ENCODE measurements around the gene PIEZO1.
A peak's percentile ranks its signal among the peaks of the same experiment; 100 is the strongest.

PIEZO1 gene

DNA sequence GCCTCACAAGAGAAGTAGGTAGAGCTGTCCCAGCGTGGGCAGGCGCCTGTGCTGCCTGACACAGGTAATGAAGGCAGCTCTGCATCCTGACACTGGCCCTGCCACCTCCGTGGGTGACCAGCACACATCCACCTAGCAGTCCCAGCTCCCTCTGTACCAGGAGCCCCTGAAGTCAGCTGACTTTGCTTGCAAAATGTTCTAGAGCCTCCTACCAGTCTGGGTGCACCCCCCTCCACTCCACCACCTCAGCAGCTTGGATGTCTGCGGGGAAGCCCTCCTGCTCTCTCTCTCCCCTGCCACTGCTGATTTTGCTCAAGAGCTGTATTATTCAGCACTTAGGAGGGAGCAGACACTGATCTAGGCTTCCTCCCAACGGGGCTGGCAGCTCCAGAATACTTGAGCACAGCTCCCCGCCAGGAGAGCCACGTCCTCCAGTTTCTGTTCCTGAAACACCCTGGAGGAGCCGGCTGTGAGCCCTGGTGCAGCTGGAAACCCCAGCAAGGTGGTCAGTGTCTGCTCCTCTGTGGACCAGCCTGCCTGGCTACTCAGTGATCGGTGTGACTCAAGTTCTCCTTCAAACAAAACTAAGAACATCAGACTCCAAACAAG is 79.8 kb downstream of the PIEZO1 start:
- no peaks in the 10 kb centered on the region for H3K27me3 ChIP-seq (ENCODE audit: control insufficient read depth, insufficient read depth, low read length)
- H3K4me1 ChIP-seq (ENCODE audit: control insufficient read depth, insufficient read depth, low read length) = peaks cover 20% of the 10 kb centered on the region
- peak overlapping the region; percentile 36 for H3K4me3 ChIP-seq (ENCODE audit: low read length)
- peak overlapping the region; percentile 75 for H3K9ac ChIP-seq (ENCODE audit: low read length)
- no peaks in the 10 kb centered on the region for H3K36me3 ChIP-seq (ENCODE audit: control insufficient read depth, insufficient read depth, low read length)
- H3K9me3 ChIP-seq (ENCODE audit: control insufficient read depth, low read length) = no peaks in the 10 kb centered on the region

DNA sequence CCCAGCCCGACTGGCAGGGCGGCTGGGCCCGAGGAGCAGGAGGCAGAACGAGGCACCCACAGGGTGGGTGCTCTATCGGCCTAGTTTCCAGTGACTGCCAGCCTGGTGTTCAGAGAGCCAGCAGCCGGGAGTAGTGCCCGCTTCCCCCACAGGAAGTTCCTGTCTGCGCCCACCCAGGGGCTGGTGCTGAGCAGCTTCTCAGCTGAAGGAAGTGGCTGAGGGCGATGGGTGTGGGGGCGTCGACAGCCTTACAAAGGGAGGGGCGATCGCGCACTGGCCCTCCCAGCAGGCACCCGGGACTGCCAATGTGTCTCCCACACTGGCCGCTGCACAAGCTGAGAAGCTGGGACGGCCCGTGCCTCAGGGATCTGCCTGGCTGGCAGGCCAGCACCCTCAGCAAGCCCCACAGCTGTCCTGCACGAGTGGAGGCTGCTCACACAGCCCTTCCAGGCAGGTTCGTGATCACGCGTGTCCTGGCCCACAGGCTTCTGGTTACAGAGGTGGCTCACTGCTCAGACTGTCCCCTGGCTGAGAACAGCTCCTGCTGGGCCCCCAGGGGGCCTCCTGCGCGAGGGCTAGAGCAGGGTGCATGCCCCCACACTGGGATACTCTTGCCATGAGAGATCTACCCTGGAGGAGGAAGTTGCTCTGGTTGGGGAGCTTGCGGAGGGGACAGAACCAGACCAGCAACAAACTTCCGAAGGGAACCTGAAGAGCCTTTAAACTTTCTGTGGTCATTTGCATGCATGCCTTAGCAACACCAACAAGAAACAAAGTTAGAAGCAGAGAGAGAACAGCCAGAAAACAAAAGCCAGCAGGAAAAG is 81.3 kb downstream of the PIEZO1 start:
- no peak overlapping the region for H3K4me3 ChIP-seq (ENCODE audit: low read length)
- no peaks in the 10 kb centered on the region for H3K27me3 ChIP-seq (ENCODE audit: control insufficient read depth, insufficient read depth, low read length)
- H3K4me1 ChIP-seq (ENCODE audit: control insufficient read depth, insufficient read depth, low read length) = peaks cover 20% of the 10 kb centered on the region
- no peaks in the 10 kb centered on the region for H3K36me3 ChIP-seq (ENCODE audit: control insufficient read depth, insufficient read depth, low read length)
- H3K9ac ChIP-seq (ENCODE audit: low read length) = peak overlapping the region; percentile 22
- no peaks in the 10 kb centered on the region for H3K9me3 ChIP-seq (ENCODE audit: control insufficient read depth, low read length)

DNA sequence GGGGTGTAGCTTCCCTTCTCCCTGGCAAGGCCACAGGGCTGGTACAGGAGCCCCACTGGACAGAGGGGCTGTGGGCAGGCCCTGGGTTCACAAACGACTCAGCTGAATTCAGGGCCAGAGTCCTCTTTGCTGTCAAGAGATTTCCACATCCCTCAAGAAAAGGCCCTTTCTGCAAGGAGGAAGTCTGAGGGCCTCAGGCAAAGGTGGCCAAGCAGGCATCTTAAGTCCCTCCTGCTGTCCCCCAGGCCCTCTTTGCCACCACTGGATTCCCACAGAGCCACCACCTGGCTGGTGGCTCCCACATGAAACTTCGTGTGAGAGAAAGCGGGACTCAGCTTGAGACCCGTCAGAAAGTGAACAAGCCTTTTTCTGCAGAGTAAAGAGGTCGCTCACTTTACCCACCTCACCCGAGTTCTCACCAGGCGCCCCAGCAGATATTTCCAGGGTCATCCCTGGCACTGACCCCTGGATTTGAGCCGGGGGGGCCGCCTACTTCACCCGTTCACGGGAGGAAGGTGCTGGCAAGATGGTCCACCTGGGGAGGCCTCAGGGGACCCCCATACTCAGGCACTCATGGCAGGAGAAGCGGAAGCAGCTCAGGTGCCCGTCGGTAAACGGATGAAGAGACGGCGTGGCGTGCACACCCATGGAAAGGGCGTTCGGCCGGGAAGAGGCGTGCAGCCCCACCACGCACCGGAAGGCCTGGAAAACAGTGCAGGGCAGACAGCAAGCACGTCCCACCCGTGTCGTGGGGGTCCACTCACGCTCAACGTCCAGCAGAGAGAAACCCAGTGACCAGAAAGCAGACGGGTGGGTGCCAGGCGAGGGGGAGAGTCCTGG is 82.4 kb downstream of the PIEZO1 start:
- H3K36me3 ChIP-seq (ENCODE audit: control insufficient read depth, insufficient read depth, low read length) = no peaks in the 10 kb centered on the region
- peaks cover 19% of the 10 kb centered on the region for H3K4me1 ChIP-seq (ENCODE audit: control insufficient read depth, insufficient read depth, low read length)
- no peaks in the 10 kb centered on the region for H3K27me3 ChIP-seq (ENCODE audit: control insufficient read depth, insufficient read depth, low read length)
- H3K4me3 ChIP-seq (ENCODE audit: low read length) = no peak overlapping the region
- H3K9ac ChIP-seq (ENCODE audit: low read length) = peak overlapping the region; percentile 22
- no peaks in the 10 kb centered on the region for H3K9me3 ChIP-seq (ENCODE audit: control insufficient read depth, low read length)

DNA sequence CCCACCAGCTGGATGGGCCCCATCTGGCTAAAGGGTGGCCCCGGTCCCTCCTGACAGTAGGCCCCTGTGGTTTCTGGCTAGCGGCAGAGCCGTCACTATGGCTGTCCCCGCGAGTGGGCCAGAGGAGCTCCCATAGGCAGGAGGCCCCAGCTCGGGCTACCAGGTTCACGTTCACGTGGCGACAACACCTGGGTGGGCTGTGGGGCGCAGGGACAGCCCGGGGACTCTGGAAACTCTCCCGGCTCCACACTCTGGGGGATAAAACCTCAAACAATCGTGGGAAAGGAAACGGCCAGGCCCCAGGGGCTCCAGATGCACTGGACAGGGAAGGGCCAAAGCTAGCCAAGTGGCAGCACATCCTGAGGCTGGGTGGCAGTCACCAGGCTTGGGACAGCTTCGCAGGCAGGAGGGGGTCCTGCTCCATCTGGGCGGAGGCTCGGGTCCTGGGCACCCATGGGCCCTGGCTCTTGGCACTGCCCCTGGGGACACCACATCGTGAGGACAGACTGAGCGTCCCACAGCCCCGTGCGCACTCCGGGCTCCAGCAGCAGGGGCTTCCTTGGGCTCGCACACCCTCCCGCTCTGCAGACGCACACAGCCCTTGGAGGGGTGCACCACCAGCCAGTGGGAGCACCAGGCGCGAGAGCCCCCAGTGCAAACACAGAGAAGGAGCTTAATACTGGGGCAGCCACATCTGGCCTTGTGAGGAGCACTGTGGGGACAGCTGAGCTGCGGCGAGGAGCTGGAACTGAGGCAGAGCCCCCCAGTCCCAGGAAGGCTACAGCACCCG is 83.2 kb downstream of the PIEZO1 start:
- no peaks in the 10 kb centered on the region for H3K27me3 ChIP-seq (ENCODE audit: control insufficient read depth, insufficient read depth, low read length)
- no peak overlapping the region for H3K9ac ChIP-seq (ENCODE audit: low read length)
- H3K36me3 ChIP-seq (ENCODE audit: control insufficient read depth, insufficient read depth, low read length) = no peaks in the 10 kb centered on the region
- no peaks in the 10 kb centered on the region for H3K9me3 ChIP-seq (ENCODE audit: control insufficient read depth, low read length)
- H3K4me1 ChIP-seq (ENCODE audit: control insufficient read depth, insufficient read depth, low read length) = peaks cover 10% of the 10 kb centered on the region
- no peak overlapping the region for H3K4me3 ChIP-seq (ENCODE audit: low read length)

DNA sequence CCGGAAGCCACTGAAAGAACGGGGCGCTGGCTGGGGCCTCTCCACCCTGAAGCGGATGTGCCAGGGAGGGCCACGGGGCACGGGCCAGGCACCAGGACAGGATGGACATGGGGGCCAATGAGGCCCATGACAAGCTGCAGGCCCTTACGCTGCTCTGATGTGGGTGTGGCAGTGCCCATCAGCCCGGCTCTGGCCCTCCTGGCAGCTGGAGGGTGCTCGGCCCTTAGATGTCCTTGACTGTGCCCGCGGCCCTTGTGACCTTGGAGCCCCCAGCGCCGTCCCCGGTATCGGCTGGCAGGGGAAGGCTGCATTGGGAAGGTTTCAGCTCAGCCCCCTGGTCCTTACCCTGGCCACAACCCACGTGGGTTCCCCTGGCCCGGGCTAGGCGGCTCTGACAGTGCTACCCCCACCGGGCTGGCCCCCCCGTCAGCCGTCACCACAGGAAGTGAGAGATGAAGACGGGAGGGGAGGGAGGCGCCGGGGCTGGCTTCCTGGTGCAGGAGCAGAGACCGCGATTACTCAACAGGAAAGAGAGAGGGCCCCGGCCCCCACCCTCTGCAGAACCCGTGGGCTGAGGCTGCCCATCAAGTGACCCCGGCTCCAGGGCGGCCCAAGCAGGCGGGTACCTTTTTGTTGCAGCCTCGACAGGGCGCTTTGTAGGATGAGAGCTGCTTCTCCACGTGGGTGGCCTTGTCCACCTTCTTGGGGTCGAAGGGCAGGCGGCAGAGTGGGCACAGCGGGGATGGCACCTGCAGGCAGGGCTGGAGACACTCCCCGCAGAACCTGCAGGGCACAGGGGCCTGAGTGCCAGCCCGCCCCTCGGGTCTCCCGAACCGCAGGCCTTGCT is 84.2 kb downstream of the PIEZO1 start:
- H3K4me1 ChIP-seq (ENCODE audit: control insufficient read depth, insufficient read depth, low read length) = peaks cover 10% of the 10 kb centered on the region
- no peaks in the 10 kb centered on the region for H3K27me3 ChIP-seq (ENCODE audit: control insufficient read depth, insufficient read depth, low read length)
- H3K9ac ChIP-seq (ENCODE audit: low read length) = no peak overlapping the region
- H3K9me3 ChIP-seq (ENCODE audit: control insufficient read depth, low read length) = no peaks in the 10 kb centered on the region
- no peak overlapping the region for H3K4me3 ChIP-seq (ENCODE audit: low read length)
- no peaks in the 10 kb centered on the region for H3K36me3 ChIP-seq (ENCODE audit: control insufficient read depth, insufficient read depth, low read length)

DNA sequence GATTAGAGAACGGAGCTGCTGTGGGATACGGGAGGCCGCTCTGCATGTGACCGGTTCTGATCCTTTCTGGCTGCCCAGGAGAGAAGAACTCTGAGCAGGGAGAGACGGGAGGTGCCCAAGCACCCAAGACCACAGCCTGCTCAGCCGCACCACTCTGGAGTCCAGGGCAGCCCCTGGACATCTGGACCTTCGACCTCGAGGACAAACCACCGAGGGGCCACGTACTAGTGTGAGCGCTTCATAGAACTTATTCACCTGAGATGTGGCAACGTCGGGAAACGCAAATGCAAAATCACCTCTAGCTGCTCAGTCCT is 84.7 kb downstream of the PIEZO1 start:
- no peaks in the 10 kb centered on the region for H3K27me3 ChIP-seq (ENCODE audit: control insufficient read depth, insufficient read depth, low read length)
- H3K4me3 ChIP-seq (ENCODE audit: low read length) = no peak overlapping the region
- H3K36me3 ChIP-seq (ENCODE audit: control insufficient read depth, insufficient read depth, low read length) = no peaks in the 10 kb centered on the region
- H3K9me3 ChIP-seq (ENCODE audit: control insufficient read depth, low read length) = no peaks in the 10 kb centered on the region
- H3K9ac ChIP-seq (ENCODE audit: low read length) = no peak overlapping the region
- H3K4me1 ChIP-seq (ENCODE audit: control insufficient read depth, insufficient read depth, low read length) = peaks cover 6% of the 10 kb centered on the region

DNA sequence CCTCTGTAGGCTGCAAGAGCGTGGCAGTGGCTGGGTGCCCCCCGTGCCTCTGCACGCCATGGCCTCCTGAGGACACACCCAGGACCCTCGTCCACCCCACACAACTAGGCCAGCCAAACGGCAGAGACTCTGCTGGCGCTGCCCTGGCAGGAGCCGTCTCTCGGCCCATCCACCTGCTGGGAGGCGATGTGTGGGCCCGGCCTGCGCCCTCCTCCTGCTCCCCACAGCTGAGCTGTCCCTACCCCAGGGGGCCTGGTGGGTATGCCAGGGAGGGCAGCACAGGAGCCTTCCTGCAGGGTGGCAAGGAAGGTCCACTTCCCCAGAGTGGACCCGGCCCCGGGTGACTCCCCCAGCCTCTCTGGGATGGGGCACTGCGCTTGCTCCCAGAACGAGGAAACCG is 85.8 kb downstream of the PIEZO1 start:
- no peaks in the 10 kb centered on the region for H3K27me3 ChIP-seq (ENCODE audit: control insufficient read depth, insufficient read depth, low read length)
- no peaks in the 10 kb centered on the region for H3K9me3 ChIP-seq (ENCODE audit: control insufficient read depth, low read length)
- H3K4me1 ChIP-seq (ENCODE audit: control insufficient read depth, insufficient read depth, low read length) = no peaks in the 10 kb centered on the region
- no peak overlapping the region for H3K4me3 ChIP-seq (ENCODE audit: low read length)
- no peak overlapping the region for H3K9ac ChIP-seq (ENCODE audit: low read length)
- H3K36me3 ChIP-seq (ENCODE audit: control insufficient read depth, insufficient read depth, low read length) = no peaks in the 10 kb centered on the region

DNA sequence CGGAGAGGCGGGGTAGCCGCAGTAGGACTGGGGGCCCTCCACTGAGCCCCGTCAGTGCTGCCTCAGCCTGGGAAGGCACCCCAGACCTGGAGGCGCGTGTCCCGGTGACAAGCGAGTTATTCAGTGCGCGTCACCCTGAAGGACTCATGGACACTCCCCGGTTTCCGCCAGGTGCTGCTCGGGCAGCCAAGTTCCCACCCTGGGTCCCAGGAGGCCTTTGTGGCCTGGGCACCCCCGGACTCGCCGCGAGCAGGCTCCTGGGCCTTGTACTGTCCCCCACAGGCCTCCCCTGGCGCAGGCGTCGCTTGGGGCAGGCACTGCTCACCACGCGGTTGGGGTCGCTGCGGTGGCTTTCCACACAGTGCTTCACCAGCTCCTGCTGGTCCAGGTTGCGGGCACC is 86.4 kb downstream of the PIEZO1 start:
- no peak overlapping the region for H3K4me3 ChIP-seq (ENCODE audit: low read length)
- H3K27me3 ChIP-seq (ENCODE audit: control insufficient read depth, insufficient read depth, low read length) = no peaks in the 10 kb centered on the region
- H3K9me3 ChIP-seq (ENCODE audit: control insufficient read depth, low read length) = no peaks in the 10 kb centered on the region
- no peak overlapping the region for H3K9ac ChIP-seq (ENCODE audit: low read length)
- H3K36me3 ChIP-seq (ENCODE audit: control insufficient read depth, insufficient read depth, low read length) = no peaks in the 10 kb centered on the region
- H3K4me1 ChIP-seq (ENCODE audit: control insufficient read depth, insufficient read depth, low read length) = no peaks in the 10 kb centered on the region

DNA sequence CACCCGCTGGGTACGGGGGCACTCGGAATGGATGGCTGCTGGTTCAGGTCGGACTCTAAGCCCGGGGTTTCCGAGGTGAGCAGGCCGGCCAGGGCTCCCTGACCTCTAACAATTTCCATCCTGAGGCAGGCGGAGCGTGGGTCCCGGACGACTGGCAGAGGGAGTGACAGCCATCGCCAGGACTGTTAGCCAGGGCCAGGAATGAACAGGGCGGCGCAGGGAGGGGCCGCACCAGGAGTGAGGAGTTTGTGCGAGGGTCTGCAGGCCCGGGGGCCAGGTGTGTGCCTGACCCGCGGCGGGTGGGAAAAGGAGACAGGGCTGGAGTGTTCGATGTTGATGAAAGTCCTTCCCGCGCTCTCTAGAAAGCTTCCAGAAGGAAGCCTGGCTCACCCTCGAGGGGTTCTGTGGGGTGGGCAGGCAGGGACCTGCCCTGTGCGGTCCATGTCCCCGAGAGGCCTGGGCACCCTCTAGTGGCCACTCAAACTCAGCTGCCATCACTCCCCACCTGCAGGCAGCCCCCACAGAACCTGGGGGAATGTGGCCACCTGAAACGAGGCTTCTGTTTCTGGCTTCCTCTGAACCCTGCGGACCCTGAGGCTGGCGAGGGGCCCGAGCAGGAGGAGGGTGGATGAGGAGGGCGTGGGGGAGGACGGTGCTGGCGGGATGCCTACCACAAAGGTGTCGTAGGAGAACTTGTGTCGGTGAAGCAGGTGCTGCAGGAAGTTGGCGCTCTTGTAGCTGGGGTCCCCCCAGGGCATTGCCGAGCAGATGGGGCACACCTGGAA is 87.0 kb downstream of the PIEZO1 start:
- H3K4me3 ChIP-seq (ENCODE audit: low read length) = no peak overlapping the region
- no peaks in the 10 kb centered on the region for H3K9me3 ChIP-seq (ENCODE audit: control insufficient read depth, low read length)
- H3K36me3 ChIP-seq (ENCODE audit: control insufficient read depth, insufficient read depth, low read length) = no peaks in the 10 kb centered on the region
- no peaks in the 10 kb centered on the region for H3K4me1 ChIP-seq (ENCODE audit: control insufficient read depth, insufficient read depth, low read length)
- no peak overlapping the region for H3K9ac ChIP-seq (ENCODE audit: low read length)
- no peaks in the 10 kb centered on the region for H3K27me3 ChIP-seq (ENCODE audit: control insufficient read depth, insufficient read depth, low read length)

DNA sequence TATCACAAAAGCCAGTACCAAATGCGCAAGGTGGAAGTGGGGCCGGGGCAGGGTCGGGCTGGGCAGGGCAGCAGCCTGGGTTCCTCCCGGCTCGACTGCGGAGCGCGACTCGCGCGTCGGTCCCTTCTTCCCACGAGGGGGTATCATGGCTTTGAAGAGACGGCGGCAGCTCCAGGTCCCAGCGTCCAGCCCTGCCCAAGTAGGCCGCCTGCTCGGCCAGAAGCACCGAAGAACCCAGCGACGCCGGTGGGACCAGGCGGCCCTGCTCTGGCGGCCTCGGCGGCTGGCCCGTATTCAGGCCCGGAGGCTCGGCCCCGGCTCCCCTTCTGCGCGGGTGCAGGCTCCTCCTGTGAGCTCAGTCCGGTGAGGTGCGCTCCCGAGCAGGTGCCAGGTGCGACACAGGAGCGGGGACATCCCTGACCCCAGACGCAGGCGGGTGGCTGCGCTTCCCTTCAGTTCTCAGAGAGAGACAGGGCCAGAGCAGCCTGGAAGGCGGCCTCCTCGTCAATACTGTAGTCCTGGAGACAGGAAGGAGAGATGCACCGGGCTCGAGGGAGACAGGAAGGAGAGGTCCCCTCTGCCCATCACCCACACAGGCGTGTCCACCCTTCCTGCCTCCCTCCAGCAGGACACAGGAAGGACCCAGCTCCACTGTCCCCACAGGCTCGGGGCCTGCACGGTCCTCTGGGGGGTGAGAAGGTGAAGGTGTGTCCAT is 87.7 kb downstream of the PIEZO1 start:
- H3K36me3 ChIP-seq (ENCODE audit: control insufficient read depth, insufficient read depth, low read length) = no peaks in the 10 kb centered on the region
- H3K4me3 ChIP-seq (ENCODE audit: low read length) = no peak overlapping the region
- H3K27me3 ChIP-seq (ENCODE audit: control insufficient read depth, insufficient read depth, low read length) = peaks cover 4% of the 10 kb centered on the region
- no peaks in the 10 kb centered on the region for H3K9me3 ChIP-seq (ENCODE audit: control insufficient read depth, low read length)
- H3K9ac ChIP-seq (ENCODE audit: low read length) = no peak overlapping the region
- peaks cover 4% of the 10 kb centered on the region for H3K4me1 ChIP-seq (ENCODE audit: control insufficient read depth, insufficient read depth, low read length)

Measured in mucosa of stomach (tissue), 1 donor.